A673 (cell line): Measurements from ENCODE around the gene TRIM46. TPM values are rescaled to one million over a fixed set of nuclear protein-coding genes. Genes with fewer than 3 reads are reported as not detected.
"Not testable (repeated sequence)": the region's sequence is repeated elsewhere in the genome, so short reads cannot be mapped to it uniquely, and the experiment has no call there.

Experiments
- BruUV-seq: library from RNA; stranded (reverse); fragments of 400-500 nt; replicated peaks from 2 replicates; lab custom pipeline; 2021; lab: Mats Ljungman, UMichigan
- CTCF ChIA-PET: fragments of 300-600 bp; sonication (Branson Sonifier 250); formaldehyde crosslinking; loops from one replicate; lab custom pipeline; 2022; ENCODE audit warnings: antibody characterized with exemption; lab: Charles Lee
- POLR2A ChIA-PET: fragments of 300-600 bp; sonication (Branson Sonifier 250); formaldehyde crosslinking; loops from one replicate; lab custom pipeline; 2022; ENCODE audit warnings: antibody characterized with exemption; ENCODE audit not compliant: low non-redundant PET; lab: Charles Lee
- DNase-seq: peaks from one replicate; pipeline ENCODE4 v3.0.0-alpha.2; 2015; ENCODE audit warnings: low spot score
- H3K27ac ChIP-seq: fragments of 200-600 bp; sonication (generic); 2 replicates; pipeline ENCODE4 v1.5.1; 2016; ENCODE audit warnings: mixed run types, low read depth, mild to moderate bottlenecking, mixed read lengths, antibody characterized with exemption, low read length; ENCODE audit not compliant: poor library complexity, severe bottlenecking
- H3K27me3 ChIP-seq: fragments of 200-600 bp; sonication (generic); replicated peaks from 2 replicates; pipeline ENCODE4 v1.6.1; 2017; ENCODE audit warnings: mixed run types, low read depth, mild to moderate bottlenecking, mixed read lengths, antibody characterized with exemption, low read length; ENCODE audit not compliant: insufficient read depth, poor library complexity
- H3K36me3 ChIP-seq: fragments of 200-600 bp; sonication (generic); 2 replicates; pipeline ENCODE4 v1.6.1; 2016; ENCODE audit warnings: mixed run types, mild to moderate bottlenecking, mixed read lengths, antibody characterized with exemption, low read length; ENCODE audit not compliant: insufficient read depth, poor library complexity, severe bottlenecking
- H3K4me1 ChIP-seq: fragments of 200-600 bp; sonication (generic); 2 replicates; pipeline ENCODE4 v1.6.1; 2017; ENCODE audit warnings: mixed run types, mild to moderate bottlenecking, mixed read lengths, antibody characterized with exemption, low read length; ENCODE audit not compliant: insufficient read depth, poor library complexity, severe bottlenecking
- H3K4me3 ChIP-seq: fragments of 200-600 bp; sonication (generic); 2 replicates; pipeline ENCODE4 v1.5.1; 2016; ENCODE audit warnings: low read depth, mixed run types, mild to moderate bottlenecking, mixed read lengths, low read length; ENCODE audit not compliant: poor library complexity, severe bottlenecking
- H3K9me3 ChIP-seq: fragments of 200-600 bp; sonication (generic); 2 replicates; pipeline ENCODE4 v1.6.1; 2016; ENCODE audit warnings: mixed run types, low read depth, mild to moderate bottlenecking, mixed read lengths, antibody characterized with exemption, low read length; ENCODE audit not compliant: poor library complexity, severe bottlenecking
- CTCF ChIP-seq: fragments of 300-800, 200-600 bp; sonication (generic); conservative IDR thresholded peaks from 2 replicates; pipeline ENCODE4 v1.5.1; 2017; ENCODE audit warnings: low read depth, mild to moderate bottlenecking, antibody characterized with exemption, low read length, moderate library complexity, mixed read lengths
- EZH2 ChIP-seq: fragments of 200-600 bp; sonication (generic); IDR thresholded peaks from 2 replicates; pipeline ENCODE4 v1.6.1; 2017; ENCODE audit warnings: borderline replicate concordance, low read depth, mild to moderate bottlenecking, mixed read lengths, antibody characterized with exemption, low read length; ENCODE audit not compliant: poor library complexity, severe bottlenecking
- intact Hi-C: fragments of 100-400 bp; cut with micrococcal nuclease; formaldehyde crosslinking; loops from one replicate; pipeline ENCODE4 v1.10.0; 2022; ENCODE audit not compliant: unreplicated experiment
- total RNA-seq: library from RNA; stranded (reverse); gene quantifications from 2 replicates; pipeline ENCODE4 v1.2.3, GENCODE V29; 2021

Gene TRIM46
- total RNA-seq, 1 experiment from 2014 or later: 5.1 TPM

- Histone ChIP-seq H3K4me1 (peaks cover 12% of the 10 kb centered on the region), H3K9me3 (no peaks in the 10 kb centered on the region), H3K4me3 (peak overlapping the region; percentile 11), H3K27me3 (no peaks in the 10 kb centered on the region), H3K27ac (no peak overlapping the region), H3K36me3 (peaks cover 7% of the 10 kb centered on the region)
- intact Hi-C loops: loop anchor here (1.0 kb wide), 1 partner anchor 76 kb away; no protein-coding TSS in a partner anchor
- ChIA-PET CTCF (interaction anchor here (0.5 to 5.3 kb wide), 11 partner anchors 8 to 401 kb away, joined by 3 to 89 read pairs (median 5); no protein-coding TSS in a partner anchor), POLR2A (interaction anchor here (0.6 kb wide), 1 partner anchor 61 kb away, joined by 4 read pairs; no protein-coding TSS in a partner anchor)
- no TSS peak for BruUV-seq
- TF ChIP-seq CTCF (peak; percentile 98), EZH2 (no peak)
- peak; percentile 93 for DNase-seq
Measured at GRCh38 chr1:155167166-155168104, 6.2 kb upstream of the TRIM46 start.

GRCh38 chr1:155168105-155168445 lies 5.6 kb upstream of the TRIM46 start:
- H3K27me3 ChIP-seq, H3K9me3 ChIP-seq, H3K36me3 ChIP-seq, BruUV-seq, DNase-seq, H3K4me3 ChIP-seq, H3K27ac ChIP-seq, POLR2A ChIA-PET: not testable (repeated sequence)
- peaks cover 13% of the 10 kb centered on the region for H3K4me1 ChIP-seq
- CTCF ChIA-PET: interaction anchor here (0.5 to 5.3 kb wide), 11 partner anchors 8 to 400 kb away, joined by 3 to 89 read pairs (median 5); no protein-coding TSS in a partner anchor
- intact Hi-C loops: loop anchor here (1.0 kb wide), 1 partner anchor 77 kb away; no protein-coding TSS in a partner anchor

- Histone ChIP-seq H3K9me3 (no peaks in the 10 kb centered on the region), H3K4me1 (peaks cover 14% of the 10 kb centered on the region), H3K27me3 (no peaks in the 10 kb centered on the region), H3K4me3 (no peak overlapping the region), H3K27ac (no peak overlapping the region), H3K36me3 (peaks cover 7% of the 10 kb centered on the region)
- no peak for DNase-seq
- CTCF ChIA-PET: interaction anchor here (0.5 to 5.3 kb wide), 6 partner anchors 53 to 400 kb away, joined by 3 to 89 read pairs (median 10); no protein-coding TSS in a partner anchor
- POLR2A ChIA-PET: no interaction called here
- no peak for TF ChIP-seq CTCF
- no peak for TF ChIP-seq EZH2
- intact Hi-C loops: loop anchor here (1.0 kb wide), 1 partner anchor 77 kb away; no protein-coding TSS in a partner anchor
- BruUV-seq: no TSS peak
Measured at GRCh38 chr1:155168456-155169210, 5.0 kb upstream of the TRIM46 start.
